Putamen (tissue), 1 donor: ENCODE measurements around the gene RNF212.

Experiments used
- DNase-seq: peaks from one replicate; pipeline ENCODE4 v3.0.0-alpha.2; 2016; ENCODE audit warnings: low spot score

Gene RNF212

DNA sequence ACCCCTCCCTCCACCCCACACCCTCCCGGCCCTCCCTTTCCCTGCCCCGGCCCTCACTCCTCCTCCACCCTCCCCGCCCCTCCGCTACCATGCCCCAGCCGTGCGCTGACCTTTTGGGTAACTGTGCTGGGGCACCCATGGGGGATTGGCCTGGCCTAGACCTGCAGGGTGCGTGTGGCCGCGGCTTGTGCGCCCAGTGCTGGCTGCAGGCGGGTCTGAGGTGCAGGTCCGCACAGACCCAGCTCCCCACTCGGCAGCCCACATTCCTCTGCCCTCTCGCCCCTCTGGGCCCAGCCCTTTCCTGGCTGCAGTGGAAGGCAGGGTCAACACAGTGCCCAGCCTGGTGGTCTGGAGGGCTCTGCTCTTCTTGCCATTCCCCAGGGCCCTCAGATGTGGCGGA, 77.3 kb downstream of the RNF212 start:
- no peak for DNase-seq

DNA sequence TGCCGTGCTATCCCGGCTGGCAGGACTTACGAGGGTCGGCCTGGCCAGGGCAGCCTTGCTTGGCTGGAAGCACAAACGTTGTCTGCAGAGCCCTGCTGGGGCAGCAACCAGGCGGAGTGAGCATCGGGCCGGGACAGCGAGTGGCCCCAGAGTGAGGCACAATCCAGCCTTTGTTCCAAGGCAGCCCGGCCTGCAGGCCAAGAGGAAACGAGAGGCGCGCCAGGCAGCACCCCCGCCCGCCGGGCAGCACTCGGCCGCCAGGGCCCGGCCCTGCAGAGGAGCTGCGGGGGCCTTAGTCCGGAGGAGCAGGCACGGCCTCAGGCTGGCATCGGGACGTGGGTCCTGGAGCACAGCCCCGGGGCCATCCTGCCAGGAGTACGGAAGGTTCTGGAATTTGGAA, 77.9 kb downstream of the RNF212 start:
- DNase-seq, result peak; percentile 92

DNA sequence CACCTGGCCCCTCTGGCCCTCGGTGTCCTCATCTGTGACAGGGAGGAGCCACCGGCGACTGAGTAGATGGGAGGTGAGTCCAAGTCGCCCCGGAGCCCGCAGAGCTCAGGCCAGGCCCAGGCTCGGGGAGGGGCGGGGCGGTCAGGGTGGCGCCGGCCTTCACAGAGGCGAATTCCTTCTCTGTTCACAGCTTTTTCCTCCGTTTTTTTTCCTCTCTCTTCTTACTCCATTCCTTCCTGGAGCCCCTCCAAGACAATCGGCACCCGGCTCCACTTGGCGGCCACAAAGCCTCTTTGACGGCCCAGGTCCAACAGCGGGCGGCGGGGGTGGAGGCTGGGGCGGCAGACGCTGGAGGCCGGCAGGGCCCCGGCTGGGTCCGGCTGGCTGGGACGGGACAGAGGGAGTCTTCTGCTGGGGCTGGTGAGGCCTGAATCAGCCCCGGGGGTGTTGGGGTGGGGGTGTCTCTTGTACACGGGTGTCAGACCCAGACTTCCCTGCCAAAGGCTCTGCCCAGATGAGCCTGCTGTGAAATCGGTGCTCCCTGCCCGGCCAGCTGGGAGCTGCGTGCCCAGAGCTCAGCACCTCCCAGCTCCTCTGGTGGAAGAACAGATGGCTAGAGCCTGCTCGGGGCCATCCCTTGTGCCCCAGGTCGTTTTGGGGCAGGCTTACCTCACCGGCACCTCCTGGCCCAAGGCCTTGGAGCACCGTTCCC, 79.4 kb downstream of the RNF212 start:
- peak; percentile 60 for DNase-seq

DNA sequence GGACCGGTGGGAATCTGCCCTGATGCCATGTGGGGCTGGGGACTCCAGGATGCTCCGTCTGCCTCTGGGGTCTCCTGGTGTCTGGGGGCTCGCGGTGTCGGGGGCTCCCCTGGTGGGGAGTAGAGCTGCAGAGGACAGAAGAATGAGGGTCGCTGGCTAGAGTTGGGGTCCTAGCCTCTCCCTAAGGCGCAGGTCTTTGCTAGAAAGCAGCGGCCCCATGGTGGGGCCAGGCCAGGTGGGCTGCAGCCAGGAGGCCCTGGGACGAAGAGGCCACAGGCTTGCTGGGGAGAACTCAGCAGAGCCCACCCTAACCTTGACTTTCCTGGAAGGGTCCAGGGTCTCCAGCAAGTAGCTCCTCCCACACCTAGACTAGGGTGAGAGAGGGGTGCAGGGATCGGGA, 80.5 kb downstream of the RNF212 start:
- DNase-seq, result no peak

DNA sequence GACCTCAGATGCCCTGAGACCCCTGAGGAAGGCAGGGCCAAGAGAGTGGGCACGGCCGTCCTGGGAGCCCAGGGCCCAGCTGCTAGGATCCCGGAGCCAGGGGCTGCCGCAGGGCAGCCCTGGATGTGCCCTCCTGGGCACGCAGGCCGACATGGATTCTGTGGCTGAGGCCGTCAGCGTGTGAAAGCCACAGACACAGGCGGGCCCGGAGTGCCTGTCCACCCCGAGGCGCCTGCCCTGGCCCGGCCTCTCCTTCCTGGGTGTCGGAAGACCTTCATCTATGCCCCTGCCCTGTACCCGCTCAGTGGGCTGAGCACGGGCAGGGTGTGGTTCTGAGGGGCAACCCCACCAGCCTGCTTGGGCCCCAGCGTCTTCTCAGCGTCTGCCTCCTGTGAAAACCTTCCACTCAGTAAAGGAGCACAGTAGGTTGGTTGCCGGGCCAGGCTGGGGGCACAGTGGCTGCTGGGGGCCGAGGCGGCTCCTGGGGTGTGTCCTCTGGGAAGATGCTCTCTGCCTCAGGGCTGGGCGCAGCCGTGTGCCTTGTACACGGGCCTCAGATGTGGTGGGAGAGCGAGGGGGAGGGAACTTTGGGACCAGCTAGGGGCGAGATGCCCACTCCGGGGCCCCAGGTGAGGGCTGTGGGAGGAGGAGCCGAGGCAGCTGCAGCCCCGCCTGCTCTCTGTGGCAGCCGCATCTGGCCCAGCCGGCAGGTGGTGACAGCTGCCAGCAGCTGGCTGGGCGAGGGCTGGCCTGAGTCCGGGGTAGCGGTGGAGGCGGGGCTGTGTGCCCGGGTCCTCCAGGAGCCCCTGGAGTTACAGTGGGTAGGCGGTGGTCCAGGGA, 81.2 kb downstream of the RNF212 start:
- DNase-seq, result no peak

DNA sequence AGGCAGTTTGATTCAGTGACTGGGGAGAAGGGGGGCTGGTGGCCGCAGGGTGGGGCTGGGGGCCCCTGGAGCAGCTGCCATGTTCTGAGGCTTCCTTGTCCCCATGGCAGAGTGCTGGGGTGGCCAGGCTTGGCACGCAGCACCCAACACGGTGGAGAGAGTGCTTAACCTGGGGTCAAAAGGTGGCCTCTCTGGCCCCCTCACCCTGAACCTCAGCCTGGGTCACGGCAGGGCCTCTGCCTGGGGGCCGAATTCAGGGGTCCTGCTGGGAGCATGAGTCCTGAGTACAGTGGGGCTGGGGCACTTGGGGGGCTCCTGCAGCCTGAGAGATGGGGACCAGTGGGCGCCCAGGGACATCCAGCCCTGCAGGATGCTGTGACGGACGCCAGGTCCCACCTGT, 82.0 kb downstream of the RNF212 start:
- no peak for DNase-seq

DNA sequence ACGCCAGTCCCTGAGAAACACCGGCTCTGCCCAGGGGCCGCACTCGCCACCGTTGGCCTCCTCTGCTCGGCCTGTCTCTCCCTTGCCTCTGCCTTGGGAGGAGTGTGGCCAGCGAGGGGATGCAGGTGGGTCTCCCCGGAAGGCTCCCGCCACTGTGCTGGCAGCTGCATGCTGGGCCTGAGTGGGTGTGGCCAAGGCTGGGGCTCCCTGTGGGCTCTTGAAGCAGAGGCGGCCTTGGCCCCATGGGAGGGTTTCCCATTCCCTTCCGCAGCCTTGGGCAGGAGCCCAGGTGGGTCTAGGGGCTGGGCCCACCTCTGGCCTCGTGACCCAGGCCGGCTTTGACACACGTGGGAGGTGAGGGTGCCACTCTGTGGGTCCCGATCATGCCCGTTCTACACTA, 82.8 kb downstream of the RNF212 start:
- no peak for DNase-seq

DNA sequence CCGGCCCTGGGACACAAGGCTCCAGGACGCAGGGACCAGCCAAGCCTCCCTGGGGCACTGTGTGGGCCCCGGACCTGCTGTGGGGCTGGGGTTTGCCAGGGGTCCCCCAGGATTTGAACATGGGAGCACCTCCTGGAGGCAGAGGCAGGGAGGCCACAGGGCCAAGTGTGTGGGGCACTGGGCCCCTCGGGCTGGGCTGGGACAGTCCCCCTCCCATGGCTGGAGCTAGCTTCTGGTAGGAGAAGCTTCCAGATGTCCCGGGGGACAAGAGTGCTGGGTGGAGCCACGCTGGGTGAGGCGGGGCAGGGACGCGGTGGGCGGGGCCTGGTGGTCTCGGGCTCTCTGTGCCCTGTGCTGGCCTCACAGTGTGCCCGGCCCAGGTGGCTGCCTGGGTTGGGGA, 83.3 kb downstream of the RNF212 start:
- no peak for DNase-seq

DNA sequence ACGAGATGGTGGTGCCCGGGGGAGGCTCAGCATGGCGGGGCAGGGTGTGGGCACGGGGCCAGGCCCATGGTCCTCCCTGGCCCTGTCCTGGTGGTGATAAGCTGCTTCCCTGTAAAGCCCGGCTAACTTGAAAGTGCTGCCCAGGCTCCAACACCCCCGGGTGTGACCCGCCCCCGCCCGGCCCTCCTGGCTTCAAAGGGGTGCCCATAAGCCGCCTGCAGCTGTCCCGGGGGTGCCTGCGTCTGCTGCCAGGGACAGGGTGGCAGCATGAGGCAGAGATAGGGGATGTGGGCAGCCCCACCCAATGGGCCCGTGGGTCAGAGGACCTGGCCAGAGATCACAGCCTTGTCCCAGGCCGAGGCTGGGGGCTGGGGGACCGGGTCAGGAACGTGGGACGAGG, 83.8 kb downstream of the RNF212 start:
- DNase-seq, result no peak

DNA sequence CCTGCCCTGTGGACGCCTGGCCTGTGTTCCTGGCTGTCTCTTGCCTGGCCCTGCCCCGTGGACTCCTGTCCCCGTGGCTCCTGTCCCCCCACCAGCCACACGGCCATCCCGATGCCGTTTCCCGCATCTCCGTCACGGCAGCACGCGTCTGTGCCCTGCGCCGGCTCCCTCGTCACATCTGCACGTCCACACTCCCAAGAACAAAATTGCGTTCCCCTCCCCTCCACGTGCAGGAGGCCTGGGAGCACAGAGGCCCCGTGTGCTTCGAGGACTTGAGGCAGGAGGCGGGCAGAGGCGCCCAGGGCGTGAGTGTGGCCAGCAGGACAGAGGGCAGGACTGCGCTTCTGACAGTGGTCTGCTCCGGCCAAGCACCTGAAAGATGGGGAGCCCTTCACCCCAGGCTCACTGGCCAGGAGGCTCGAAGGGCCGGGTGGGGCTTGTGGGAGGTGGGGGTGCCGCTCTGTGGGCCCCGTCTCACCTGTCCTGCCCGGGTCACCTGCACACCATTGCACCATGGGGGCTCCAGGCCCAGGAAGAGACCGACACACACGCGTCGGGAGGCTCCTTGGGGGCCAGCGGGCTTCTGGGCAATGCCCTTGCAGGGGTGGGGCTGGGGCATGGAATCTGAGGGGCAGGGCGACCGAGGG, 84.7 kb downstream of the RNF212 start:
- DNase-seq, result no peak

DNA sequence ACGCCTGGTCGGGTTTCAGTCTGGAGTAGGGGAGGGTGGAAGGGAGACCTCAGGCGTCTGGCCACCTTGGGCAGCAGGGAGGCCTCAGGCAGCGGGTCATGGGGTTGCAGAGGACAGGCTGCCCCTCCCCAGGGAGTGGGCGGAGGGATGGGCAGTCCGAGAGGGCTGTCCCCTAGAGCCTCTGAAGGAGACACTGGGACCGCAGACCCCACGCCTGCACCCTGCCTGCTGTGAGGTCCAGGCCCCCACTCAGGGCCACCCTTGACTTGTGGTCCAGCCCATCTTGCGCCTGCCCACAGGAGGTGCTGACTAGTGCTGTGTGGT, 85.5 kb downstream of the RNF212 start:
- no peak for DNase-seq

DNA sequence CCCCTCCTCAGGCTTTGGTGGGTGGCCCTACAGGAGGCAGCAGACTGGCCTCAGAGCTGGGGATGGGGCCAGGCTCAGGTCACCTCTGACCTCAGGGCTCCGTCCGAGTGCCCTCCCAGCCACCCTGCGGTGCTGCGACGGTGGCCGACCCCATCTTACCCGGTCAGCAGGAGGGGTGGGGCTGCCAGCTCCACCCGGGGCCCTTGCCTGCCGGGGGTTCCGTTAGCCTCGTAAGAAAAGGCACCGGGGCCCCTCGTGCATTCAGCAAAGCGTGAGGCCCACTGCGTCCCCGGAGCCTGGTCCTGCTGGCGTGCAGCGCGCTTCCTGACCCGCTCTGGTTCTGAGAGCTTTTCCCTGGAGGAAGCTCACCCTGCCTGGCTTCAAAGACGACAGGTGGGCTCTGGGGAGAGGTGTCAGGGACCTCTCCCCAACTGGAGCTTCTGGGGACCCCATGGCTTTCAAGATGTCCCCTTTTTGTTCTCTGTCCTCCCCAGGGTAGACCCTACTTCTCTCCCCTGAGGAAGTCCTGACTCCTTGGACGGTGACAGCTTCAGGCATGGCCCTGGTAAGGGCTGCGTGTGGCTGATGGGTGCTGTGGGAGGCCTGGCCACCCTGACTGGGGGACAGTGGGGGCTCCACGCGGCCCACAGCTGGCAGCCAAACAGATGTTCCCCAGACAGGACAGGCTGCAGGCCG, 86.0 kb downstream of the RNF212 start:
- no peak for DNase-seq

DNA sequence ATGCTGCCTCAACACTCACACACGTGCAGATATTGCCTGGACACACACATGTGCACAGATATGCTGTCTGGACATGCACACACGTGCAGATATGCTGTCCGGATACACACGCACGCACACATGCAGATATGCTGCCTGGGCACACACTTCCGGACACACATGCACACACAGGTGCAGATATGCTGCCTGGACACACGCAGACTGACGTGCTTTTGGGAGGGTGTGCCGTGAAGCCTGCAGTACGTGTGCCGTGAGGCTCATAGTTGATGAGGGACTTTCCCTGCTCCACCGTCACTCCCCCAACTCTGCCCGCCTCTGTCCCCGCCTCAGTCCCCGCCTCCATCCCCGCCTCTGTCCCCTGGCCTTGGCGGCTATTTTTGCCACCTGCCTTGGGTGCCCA, 87.2 kb downstream of the RNF212 start:
- DNase-seq, result no peak

DNA sequence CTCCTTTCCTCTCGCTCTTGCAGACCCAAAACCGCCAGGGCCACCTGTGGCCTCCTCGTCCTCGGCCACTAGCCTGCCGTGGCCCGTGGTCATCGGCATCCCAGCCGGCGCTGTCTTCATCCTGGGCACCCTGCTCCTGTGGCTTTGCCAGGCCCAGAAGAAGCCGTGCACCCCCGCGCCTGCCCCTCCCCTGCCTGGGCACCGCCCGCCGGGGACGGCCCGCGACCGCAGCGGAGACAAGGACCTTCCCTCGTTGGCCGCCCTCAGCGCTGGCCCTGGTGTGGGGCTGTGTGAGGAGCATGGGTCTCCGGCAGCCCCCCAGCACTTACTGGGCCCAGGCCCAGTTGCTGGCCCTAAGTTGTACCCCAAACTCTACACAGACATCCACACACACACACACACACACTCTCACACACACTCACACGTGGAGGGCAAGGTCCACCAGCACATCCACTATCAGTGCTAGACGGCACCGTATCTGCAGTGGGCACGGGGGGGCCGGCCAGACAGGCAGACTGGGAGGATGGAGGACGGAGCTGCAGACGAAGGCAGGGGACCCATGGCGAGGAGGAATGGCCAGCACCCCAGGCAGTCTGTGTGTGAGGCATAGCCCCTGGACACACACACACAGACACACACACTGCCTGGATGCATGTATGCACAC, 88.3 kb downstream of the RNF212 start:
- no peak for DNase-seq

DNA sequence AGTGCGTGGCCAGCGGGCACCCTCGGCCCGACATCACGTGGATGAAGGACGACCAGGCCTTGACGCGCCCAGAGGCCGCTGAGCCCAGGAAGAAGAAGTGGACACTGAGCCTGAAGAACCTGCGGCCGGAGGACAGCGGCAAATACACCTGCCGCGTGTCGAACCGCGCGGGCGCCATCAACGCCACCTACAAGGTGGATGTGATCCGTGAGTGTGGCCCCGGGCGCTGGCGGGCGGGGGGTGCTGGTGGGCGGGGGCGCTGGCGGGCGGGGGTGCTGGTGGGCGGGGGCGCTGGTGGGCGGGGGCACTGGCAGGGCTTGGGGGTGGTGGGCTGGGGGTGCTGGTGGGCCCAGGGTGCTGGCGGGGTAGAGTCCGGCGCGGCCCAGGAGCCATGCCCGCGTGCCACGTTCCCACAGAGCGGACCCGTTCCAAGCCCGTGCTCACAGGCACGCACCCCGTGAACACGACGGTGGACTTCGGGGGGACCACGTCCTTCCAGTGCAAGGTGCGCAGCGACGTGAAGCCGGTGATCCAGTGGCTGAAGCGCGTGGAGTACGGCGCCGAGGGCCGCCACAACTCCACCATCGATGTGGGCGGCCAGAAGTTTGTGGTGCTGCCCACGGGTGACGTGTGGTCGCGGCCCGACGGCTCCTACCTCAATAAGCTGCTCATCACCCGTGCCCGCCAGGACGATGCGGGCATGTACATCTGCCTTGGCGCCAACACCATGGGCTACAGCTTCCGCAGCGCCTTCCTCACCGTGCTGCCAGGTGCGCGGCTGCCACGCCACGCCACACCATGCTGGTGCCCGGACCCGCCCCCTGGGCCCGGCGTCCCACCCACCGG, 89.2 kb downstream of the RNF212 start:
- no peak for DNase-seq

DNA sequence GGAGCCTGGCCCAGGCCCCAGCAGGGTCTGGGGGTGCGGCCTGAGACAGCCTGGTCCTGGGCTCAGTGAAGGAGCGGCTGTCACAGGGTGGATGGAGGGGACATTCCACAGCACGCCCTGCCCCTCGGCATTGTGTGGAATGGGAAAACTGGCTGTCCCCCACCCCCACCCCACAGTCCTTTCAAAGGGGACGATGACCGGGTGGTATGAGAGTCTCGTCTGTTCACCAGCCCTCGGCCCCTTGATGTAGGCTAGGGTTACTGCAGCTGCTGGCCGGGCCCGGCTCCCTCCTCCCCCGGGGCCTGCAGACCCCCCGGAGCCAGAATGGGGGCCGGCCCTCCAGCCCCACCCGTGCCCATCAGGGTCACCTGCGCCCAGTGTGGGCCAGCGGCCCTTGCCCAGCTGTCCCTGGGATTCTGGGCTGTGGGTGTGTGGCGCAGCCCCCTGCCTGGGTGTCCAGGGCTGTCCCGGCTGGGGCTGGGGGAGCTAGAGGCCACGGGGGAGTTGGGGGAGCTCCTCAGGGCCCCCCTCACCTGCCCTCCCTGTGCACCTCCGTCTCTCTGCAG, 90.2 kb downstream of the RNF212 start:
- DNase-seq, result no peak

DNA sequence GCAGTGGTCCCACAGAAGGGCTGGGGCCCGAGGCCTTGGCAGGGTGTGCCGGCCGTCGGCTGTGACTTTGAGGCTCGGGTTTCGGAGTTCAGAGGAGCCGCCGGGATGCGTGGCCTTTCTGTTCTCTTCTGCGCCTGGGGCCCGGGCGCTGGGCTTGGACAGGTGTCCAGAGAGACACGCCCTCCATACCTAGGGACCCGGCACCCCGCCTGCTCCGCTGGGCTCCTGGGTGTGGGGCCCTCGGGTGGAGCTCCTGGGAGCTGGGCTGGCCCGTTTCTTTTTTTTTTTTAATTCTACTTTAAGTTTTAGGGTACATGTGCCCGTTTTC, 90.7 kb downstream of the RNF212 start:
- DNase-seq, result no peak

DNA sequence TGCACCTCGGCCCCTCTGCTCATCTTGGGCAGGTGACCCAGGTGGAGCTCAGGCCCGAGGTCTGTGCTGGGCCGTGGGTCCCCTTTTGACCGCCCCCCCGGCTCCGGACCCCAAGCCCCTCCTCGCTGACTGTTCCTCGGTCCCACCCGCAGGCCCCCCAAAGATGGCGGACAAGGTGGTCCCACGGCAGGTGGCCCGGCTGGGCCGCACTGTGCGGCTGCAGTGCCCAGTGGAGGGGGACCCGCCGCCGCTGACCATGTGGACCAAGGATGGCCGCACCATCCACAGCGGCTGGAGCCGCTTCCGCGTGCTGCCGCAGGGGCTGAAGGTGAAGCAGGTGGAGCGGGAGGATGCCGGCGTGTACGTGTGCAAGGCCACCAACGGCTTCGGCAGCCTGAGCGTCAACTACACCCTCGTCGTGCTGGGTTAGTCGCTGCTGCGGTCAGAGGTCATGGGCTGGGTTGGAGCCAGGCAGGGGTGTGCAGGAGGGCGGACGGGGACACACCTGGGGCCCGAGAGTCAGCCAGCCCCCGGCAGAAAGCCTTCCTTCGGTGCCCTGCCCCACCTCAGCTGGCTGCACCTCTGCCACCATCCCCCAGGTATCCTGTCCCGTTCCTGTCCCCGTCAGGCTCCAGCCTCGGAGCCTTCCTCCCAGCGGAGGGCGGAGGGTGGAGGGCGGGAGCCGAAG, 91.2 kb downstream of the RNF212 start:
- no peak for DNase-seq
